AG10803 (cell line): ENCODE data around the gene RTF1.
"Not testable (repeated sequence)": the region's sequence is repeated elsewhere in the genome, so short reads cannot be mapped to it uniquely, and the experiment has no call there.

Source experiments
- DNase-seq: peaks from one replicate; pipeline ENCODE4 v3.0.0; 2010; ENCODE audit warnings: low read depth
- H3K4me3 ChIP-seq: 2 replicates; pipeline ENCODE4 v1.5.1; 2011; ENCODE audit warnings: mild to moderate bottlenecking, low read length, control low read depth
- TF ChIP-seq, protein P1 (sequence below): conservative IDR thresholded peaks from 2 replicates; pipeline ENCODE4 v1.5.1; 2011; ENCODE audit warnings: mild to moderate bottlenecking, low read length, control low read depth, inconsistent platforms

The RTF1 gene

DNA sequence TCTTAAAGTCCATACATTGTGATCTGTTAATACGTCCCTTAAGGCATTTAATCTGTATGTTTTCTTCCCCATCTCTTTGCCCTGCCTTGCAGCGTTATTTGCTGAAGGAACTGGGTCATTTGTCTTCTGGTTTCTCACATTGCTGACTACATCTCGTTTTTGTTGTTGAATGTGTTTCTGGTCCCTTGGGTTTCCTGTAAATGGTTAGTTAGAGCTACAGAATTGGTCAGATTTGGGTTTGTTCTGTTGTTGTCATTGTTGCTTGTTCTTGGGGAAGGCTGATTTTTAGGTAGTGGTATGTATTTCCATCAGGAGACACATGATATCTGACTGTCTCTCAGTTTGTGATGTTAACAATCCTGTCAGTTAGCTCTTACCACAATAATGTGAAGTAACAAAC, 49.8 kb downstream of the RTF1 start:
- H3K4me3 ChIP-seq, result no peak overlapping the region
- no peak for DNase-seq
- TF ChIP-seq, protein P1, sequence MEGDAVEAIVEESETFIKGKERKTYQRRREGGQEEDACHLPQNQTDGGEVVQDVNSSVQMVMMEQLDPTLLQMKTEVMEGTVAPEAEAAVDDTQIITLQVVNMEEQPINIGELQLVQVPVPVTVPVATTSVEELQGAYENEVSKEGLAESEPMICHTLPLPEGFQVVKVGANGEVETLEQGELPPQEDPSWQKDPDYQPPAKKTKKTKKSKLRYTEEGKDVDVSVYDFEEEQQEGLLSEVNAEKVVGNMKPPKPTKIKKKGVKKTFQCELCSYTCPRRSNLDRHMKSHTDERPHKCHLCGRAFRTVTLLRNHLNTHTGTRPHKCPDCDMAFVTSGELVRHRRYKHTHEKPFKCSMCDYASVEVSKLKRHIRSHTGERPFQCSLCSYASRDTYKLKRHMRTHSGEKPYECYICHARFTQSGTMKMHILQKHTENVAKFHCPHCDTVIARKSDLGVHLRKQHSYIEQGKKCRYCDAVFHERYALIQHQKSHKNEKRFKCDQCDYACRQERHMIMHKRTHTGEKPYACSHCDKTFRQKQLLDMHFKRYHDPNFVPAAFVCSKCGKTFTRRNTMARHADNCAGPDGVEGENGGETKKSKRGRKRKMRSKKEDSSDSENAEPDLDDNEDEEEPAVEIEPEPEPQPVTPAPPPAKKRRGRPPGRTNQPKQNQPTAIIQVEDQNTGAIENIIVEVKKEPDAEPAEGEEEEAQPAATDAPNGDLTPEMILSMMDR, result no peak

DNA sequence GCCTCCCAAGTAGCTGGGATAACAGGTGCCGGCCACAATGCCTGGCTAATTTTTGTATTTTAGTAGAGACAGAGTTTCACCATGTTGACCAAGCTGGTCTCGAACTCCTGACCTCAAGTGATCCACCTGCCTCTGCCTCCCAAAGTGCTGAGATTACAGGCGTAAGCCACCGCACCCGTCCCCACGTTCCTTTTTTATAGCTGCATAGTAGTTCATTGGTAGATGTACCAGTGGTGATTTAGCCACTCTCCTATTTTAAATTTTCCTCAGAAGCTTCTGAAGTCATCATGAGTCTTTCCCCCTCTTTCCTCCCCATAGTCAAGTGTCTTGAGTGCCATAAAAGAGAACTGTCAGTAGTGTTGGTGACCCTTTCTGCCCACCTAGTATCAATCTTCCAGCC, 52.7 kb downstream of the RTF1 start:
- H3K4me3 ChIP-seq, DNase-seq: not testable (repeated sequence)

DNA sequence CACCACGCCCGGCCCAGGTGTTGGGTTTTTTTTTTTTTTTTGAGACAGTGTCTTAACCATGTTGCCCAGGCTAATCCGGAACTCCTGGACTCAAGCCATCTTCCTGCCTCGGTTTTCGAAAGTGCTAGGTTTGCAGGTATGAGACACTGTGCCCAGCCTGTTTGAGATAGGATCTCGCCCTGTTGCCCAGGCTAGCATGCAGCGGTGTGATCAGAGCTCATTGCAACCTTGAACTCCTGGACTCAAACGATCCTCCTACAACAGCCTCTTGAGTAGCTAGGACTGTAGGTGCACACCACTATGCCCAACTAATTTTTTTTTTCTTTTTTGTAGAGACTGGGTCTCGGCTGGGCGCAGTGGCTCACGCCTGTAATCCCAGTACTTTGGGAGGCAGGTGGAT, 56.5 kb downstream of the RTF1 start:
- TF ChIP-seq, protein P1, result no peak
- no peak for DNase-seq
- no peak overlapping the region for H3K4me3 ChIP-seq

DNA sequence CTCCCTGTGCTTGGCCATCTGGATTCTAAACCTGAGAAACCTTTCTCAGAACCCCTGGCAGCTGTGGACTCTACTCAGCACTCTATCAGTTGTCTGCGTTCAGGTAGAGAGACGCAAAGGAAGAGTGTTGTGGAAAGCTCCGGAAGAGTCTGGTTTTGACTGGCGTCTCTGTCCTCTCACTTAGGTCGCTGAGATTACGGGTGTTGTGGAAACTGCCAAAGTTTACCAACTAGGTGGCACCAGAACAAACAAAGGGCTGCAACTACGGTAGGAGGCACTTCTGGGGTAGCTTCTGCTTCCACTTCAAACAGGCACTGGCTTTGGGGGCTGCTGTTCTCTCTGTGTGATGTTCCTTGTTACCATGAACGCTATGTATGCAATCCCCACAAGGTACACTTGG, 57.5 kb downstream of the RTF1 start:
- DNase-seq, result no peak
- TF ChIP-seq, protein P1, result no peak
- no peak overlapping the region for H3K4me3 ChIP-seq

DNA sequence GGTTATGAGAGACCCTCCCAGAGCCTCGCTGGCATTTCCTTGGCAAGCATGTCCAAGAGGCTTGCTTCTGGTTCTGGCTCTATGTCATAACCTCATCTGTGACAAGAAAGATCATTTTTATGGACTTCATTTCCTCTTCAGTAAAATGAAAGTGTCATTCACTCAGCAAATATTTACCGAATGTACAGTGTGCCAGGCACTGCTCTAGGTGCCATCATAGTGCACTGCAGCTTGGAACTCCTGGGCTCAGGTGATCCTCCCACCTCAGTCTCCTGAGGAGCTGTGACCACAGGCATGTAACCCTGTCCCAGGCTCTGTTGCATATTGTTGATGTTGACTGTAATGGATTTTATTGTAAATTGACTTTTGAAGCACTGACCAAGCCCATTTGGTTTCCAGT, 58.0 kb downstream of the RTF1 start:
- TF ChIP-seq, protein P1, result no peak
- no peak overlapping the region for H3K4me3 ChIP-seq
- no peak for DNase-seq

DNA sequence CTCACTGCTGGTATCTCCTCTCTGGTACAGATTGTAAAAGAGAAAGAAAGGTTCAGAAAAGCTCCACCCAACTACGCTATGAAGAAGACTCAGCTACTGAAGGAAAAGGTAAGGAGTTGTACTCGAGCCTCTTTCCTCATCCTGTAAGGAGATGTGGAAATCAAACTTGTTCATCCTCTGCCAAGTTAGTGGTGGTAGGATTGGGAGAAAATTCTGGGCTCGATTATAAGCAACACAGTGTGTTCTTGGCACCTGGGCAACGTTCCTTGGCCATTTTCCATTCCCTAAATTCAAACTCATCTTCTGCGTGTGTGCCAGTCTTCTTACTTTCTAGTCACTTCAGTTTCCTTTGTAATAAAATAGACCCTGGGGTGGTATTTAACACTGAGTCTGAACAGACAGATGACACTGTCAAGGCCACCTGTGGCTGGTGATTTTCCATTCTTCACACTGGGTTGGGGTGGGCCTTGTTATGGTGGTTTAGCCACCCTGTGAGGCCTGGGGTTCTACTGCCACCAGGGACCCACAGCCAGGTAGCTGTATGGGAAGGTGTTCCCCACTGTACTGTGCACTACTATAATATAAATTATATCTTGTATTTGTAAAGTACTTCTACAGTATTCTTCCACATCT, 59.6 kb downstream of the RTF1 start:
- TF ChIP-seq, protein P1, result no peak
- H3K4me3 ChIP-seq, result no peak overlapping the region
- DNase-seq, result peak; percentile 54

DNA sequence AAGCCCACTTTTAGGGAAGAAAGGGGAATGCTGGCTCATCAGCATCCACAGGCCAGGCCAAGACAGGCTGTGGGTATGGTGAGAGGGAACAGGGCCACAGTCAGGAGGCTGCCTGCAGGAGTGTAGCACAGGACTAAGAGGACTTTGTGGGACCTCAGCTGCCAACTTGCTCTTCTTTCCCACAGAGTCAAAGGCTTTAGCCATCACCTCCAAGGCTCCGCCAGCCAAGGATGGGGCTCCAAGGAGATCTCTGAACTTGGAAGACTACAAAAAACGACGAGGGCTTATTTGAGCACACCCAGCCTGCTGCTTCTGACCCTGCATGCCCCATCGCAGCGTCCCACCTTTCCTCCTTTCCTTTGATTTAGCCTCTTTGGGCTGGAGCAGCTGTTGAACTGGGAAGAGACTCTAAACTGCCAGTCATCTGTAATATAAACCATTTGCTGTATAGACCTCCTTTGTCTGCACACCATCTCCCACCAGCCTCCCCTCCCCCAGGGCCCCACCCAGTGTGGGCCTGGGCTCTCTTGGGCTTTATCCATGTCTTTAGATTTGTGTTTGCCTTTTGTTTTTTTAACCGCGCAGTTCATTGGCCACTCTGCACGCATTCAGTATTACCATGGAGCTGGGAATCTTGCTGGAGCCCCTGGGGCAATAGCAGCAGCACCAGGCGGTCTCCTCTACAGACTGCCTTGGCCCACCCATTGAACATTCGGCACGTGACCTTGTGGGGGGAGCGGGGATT, 63.7 kb downstream of the RTF1 start:
- TF ChIP-seq, protein P1, result no peak
- H3K4me3 ChIP-seq, result no peak overlapping the region
- no peak for DNase-seq
